ENCODE results near the gene ATL2.
"Not testable (repeated sequence)": the region's sequence is repeated elsewhere in the genome, so short reads cannot be mapped to it uniquely, and the experiment has no call there.

ATL2 gene

GRCh38 chr2:38343212-38343611 is 33.9 kb downstream of the ATL2 start:
- TF ChIP-seq CTCF (IDR thresholded peaks at IDR 0.05; ENCODE audit: low read depth, low read length) = no peak
- no peak for DNase-seq
- Histone ChIP-seq H3K27me3 (ENCODE audit: insufficient read depth, low read depth, severe bottlenecking) (no peaks in the 10 kb centered on the region), H3K4me3 (ENCODE audit: low read depth, low read length) (no peak overlapping the region), H3K9me3 (ENCODE audit: severe bottlenecking) (no peaks in the 10 kb centered on the region), H3K36me3 (peaks cover 42% of the 10 kb centered on the region), H3K27ac (no peak overlapping the region)

- H3K9me3 ChIP-seq (ENCODE audit: severe bottlenecking) = no peaks in the 10 kb centered on the region
- no peaks in the 10 kb centered on the region for H3K27me3 ChIP-seq (ENCODE audit: insufficient read depth, low read depth, severe bottlenecking)
- no peak for DNase-seq
- H3K4me3 ChIP-seq (ENCODE audit: low read depth, low read length) = no peak overlapping the region
- H3K36me3 ChIP-seq = peaks cover 56% of the 10 kb centered on the region
- no peak overlapping the region for H3K27ac ChIP-seq
- TF ChIP-seq CTCF (IDR thresholded peaks at IDR 0.05; ENCODE audit: low read depth, low read length) = no peak
Measured at GRCh38 chr2:38336621-38337020, 40.5 kb downstream of the ATL2 start.

- Histone ChIP-seq H3K27me3 (ENCODE audit: insufficient read depth, low read depth, severe bottlenecking) (no peaks in the 10 kb centered on the region), H3K27ac (no peak overlapping the region), H3K36me3 (peaks cover 16% of the 10 kb centered on the region), H3K4me3 (ENCODE audit: low read depth, low read length) (no peak overlapping the region), H3K9me3 (ENCODE audit: severe bottlenecking) (peaks cover 4% of the 10 kb centered on the region)
- no peak for TF ChIP-seq CTCF (IDR thresholded peaks at IDR 0.05; ENCODE audit: low read depth, low read length)
- DNase-seq = no peak
Measured at GRCh38 chr2:38330754-38331153, 46.3 kb downstream of the ATL2 start.

GRCh38 chr2:38327580-38327979 is 49.5 kb downstream of the ATL2 start:
- no peaks in the 10 kb centered on the region for H3K27me3 ChIP-seq (ENCODE audit: insufficient read depth, low read depth, severe bottlenecking)
- no peak for DNase-seq
- no peak overlapping the region for H3K4me3 ChIP-seq (ENCODE audit: low read depth, low read length)
- TF ChIP-seq CTCF (IDR thresholded peaks at IDR 0.05; ENCODE audit: low read depth, low read length) = no peak
- H3K9me3 ChIP-seq (ENCODE audit: severe bottlenecking) = peaks cover 4% of the 10 kb centered on the region
- no peak overlapping the region for H3K27ac ChIP-seq
- H3K36me3 ChIP-seq = peaks cover 6% of the 10 kb centered on the region

GRCh38 chr2:38323623-38324022 is 53.5 kb downstream of the ATL2 start:
- no peaks in the 10 kb centered on the region for H3K9me3 ChIP-seq (ENCODE audit: severe bottlenecking)
- no peak for TF ChIP-seq CTCF (IDR thresholded peaks at IDR 0.05; ENCODE audit: low read depth, low read length)
- DNase-seq = no peak
- no peak overlapping the region for H3K4me3 ChIP-seq (ENCODE audit: low read depth, low read length)
- H3K36me3 ChIP-seq = peaks cover 3% of the 10 kb centered on the region
- H3K27me3 ChIP-seq (ENCODE audit: insufficient read depth, low read depth, severe bottlenecking) = no peaks in the 10 kb centered on the region
- H3K27ac ChIP-seq = no peak overlapping the region

- H3K27me3 ChIP-seq (ENCODE audit: insufficient read depth, low read depth, severe bottlenecking) = no peaks in the 10 kb centered on the region
- H3K9me3 ChIP-seq (ENCODE audit: severe bottlenecking) = no peaks in the 10 kb centered on the region
- no peak for DNase-seq
- no peak overlapping the region for H3K4me3 ChIP-seq (ENCODE audit: low read depth, low read length)
- peaks cover 13% of the 10 kb centered on the region for H3K36me3 ChIP-seq
- no peak for TF ChIP-seq CTCF (IDR thresholded peaks at IDR 0.05; ENCODE audit: low read depth, low read length)
- no peak overlapping the region for H3K27ac ChIP-seq
Measured at GRCh38 chr2:38322224-38322914, 54.7 kb downstream of the ATL2 start.

- not testable (repeated sequence) for DNase-seq; H3K27me3 ChIP-seq (ENCODE audit: insufficient read depth, low read depth, severe bottlenecking); H3K27ac ChIP-seq; H3K9me3 ChIP-seq (ENCODE audit: severe bottlenecking); H3K4me3 ChIP-seq (ENCODE audit: low read depth, low read length)
- H3K36me3 ChIP-seq = peaks cover 38% of the 10 kb centered on the region
Measured at GRCh38 chr2:38319240-38319639, 57.8 kb downstream of the ATL2 start.

All from WERI-Rb-1 (cell line).